ENCODE data around the gene NAB1.
A peak's percentile ranks its signal among the peaks of the same experiment; 100 is the strongest.

The NAB1 gene

GRCh38 chr2:190716176-190716807, 67.4 kb downstream of the NAB1 start:
- no peak for DNase-seq (ENCODE audit: low spot score)

GRCh38 chr2:190717306-190717705, 68.4 kb downstream of the NAB1 start:
- DNase-seq (ENCODE audit: low spot score): no peak

- DNase-seq (ENCODE audit: low spot score): no peak
These were observed 69.1 kb downstream of the NAB1 start for GRCh38 chr2:190717764-190718651.

- peak; percentile 16 for DNase-seq (ENCODE audit: low spot score)
These were observed 70.0 kb downstream of the NAB1 start for GRCh38 chr2:190718652-190719526.

GRCh38 chr2:190720276-190720675, 71.4 kb downstream of the NAB1 start:
- DNase-seq (ENCODE audit: low spot score): no peak

- DNase-seq (ENCODE audit: low spot score): no peak
These were observed 71.8 kb downstream of the NAB1 start for GRCh38 chr2:190720691-190721090.

GRCh38 chr2:190722061-190722759, 73.3 kb downstream of the NAB1 start:
- DNase-seq (ENCODE audit: low spot score): no peak

GRCh38 chr2:190722835-190723234, 74.0 kb downstream of the NAB1 start:
- no peak for DNase-seq (ENCODE audit: low spot score)

GRCh38 chr2:190723397-190724090, 74.7 kb downstream of the NAB1 start:
- DNase-seq (ENCODE audit: low spot score): no peak

GRCh38 chr2:190726255-190726654, 77.4 kb downstream of the NAB1 start:
- DNase-seq (ENCODE audit: low spot score): no peak

GRCh38 chr2:190736355-190736754, 87.5 kb downstream of the NAB1 start:
- DNase-seq (ENCODE audit: low spot score): no peak

- DNase-seq (ENCODE audit: low spot score): no peak
These were observed 91.6 kb downstream of the NAB1 start for GRCh38 chr2:190740449-190740848.

Measured in CD4-positive, alpha-beta T cell treated with Interleukin-2 at 100 ng/mL for 4 hours (primary cell).